ENCODE results near the gene MRPL43. TPM values are rescaled to one million over a fixed set of nuclear protein-coding genes. Genes with fewer than 3 reads are reported as not detected.

Gene MRPL43
- polyA plus RNA-seq = 77.6 and 90.6 TPM in 2 replicates

DNA sequence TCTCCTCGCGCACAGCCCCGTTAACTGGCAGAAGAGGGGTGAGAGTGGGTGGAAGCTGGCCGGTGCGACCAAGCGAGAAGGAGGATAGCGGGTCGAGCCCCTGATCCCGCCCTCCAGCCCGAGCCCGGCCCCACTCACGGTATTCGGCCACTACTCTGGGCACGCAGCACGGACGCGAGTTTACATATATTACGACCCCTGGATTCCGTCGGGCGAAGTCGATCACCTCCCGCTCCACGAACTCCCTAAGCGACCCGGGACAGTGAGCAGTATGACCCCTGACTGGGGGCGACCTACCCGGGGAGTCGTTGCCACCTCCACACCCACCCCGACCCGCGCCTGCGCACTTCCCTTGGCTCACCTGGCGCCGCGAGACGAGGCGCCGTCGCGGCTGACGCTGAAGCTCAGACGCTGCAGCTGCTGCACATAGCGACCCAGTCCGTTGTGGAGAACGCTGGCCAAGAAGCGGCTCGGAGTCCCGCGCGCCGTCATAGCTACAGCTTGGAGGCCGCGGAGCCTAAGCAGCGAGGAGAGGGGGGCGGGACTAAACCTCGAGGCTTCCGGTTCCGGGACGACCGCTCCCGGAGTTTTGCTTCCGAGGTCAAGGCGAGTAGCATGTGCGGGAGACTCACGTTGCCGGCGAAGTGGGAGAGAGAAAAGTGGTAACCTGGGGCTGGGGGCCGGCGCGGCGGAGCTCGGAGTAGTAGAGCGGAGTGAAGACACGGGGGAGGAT is at the start of gene MRPL43, which contains the start of gene TWNK:
Gene MRPL43 (minus strand): TSS at position 546 of the 733 bp plus-strand sequence. CDS start 54 bp downstream, at position 492.
Gene TWNK (plus strand): TSS at position 592 of the 733 bp plus-strand sequence. CDS start 668 bp downstream, outside the sequence.

GRCh38 chr10:101031128-101031795 is 44.0 kb upstream of the MRPL43 start, which contains the start of the genes PDZD7 and SFXN3:
TSS of gene PDZD7 (minus strand) at chr10:101031129. CDS start at chr10:101030219, 910 bp downstream.
TSS of gene SFXN3 (plus strand) at chr10:101031234. CDS start at chr10:101034695, 3,461 bp downstream.

DNA sequence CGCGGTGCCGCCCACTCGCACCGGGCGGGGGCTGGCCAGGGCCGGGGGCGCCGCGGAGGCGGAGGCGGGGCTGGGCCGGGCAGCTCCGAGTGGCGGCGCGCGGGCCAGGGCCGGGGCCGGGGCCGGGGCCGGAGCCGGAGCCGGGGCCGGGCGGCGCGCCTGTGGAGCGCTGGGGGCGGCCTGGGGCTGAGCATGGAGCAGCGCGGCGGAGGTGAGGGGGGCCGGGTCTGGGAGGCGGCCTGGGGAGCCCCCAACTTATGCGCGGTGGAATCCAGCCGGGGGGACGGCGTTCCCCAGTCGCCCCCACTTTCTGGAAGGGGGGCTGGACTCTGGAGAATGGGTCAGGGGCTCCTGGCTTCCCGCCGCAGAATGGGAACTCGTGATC is 12.4 kb upstream of the MRPL43 start, which contains the start of gene LZTS2:
Gene LZTS2 (plus strand): TSS at position 67 of the 385 bp plus-strand sequence. CDS start 2,731 bp downstream, outside the sequence.

DNA sequence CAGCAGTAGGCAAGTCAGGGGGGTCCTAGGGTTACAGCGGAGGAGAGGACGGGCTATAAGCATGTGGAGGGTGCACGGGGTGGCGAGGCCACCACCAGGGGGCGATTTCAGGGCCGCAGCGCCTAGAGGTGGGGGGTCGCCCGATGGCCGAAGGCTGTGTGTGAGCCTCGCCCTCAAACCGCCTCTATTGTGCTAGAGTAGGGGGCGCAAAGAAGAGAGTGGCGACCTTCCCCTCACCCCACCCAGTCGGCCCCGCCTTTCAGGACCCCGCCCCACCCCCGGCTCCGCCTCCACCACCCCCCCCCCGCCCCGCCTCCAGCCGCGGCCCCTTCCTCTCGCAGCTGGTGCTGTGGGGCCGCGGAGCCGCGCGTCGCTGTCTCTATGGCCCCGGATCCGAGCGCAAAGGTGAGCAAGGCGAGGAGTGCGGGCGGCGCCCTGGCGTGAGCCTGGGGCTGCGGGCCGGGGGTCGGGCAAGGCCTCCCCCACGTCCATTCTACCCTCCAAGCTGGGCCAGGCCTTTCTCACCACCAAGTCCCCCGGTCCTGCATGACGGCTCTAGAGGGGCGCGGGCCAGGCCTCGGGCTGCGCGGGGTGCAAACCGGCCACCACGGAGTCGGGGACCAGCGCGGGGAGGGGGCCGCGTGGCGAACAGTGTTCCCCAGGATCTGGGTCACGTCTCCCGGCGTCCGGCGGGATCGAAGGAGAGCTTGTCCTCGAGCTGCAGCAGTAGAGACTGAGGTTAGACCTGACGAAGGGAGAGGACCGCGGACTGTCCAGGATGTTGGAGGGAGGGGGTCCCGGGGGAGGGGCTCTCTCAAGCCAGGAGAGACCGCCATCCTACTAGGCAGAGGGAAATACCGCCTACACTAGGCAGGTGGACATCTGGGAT is 17.9 kb downstream of the MRPL43 start, which contains the start of gene SEMA4G:
Gene SEMA4G (plus strand): TSS at position 318 of the 889 bp plus-strand sequence. CDS start 3,409 bp downstream, outside the sequence.

Other genes starting within 250 kb of the MRPL43 start
- not detected in 2 replicates for gene PAX2, start 241.9 kb downstream of the MRPL43 start, polyA plus RNA-seq
- 4.8 and 10.6 TPM in 2 replicates for gene SLF2, start 74.5 kb downstream of the MRPL43 start, polyA plus RNA-seq
- gene SEMA4G, start 18.0 kb downstream of the MRPL43 start, polyA plus RNA-seq = 40.3 and 76.9 TPM in 2 replicates
- 1.5 and 1.9 TPM in 2 replicates for gene TWNK, start within 50 bp of the MRPL43 start, polyA plus RNA-seq
- 0.17 and 0.53 TPM in 2 replicates for gene LZTS2, start 12.3 kb upstream of the MRPL43 start, polyA plus RNA-seq
- gene PDZD7, start 43.6 kb upstream of the MRPL43 start, polyA plus RNA-seq = 0.77 and 5.0 TPM in 2 replicates
- 4.8 and 6.0 TPM in 2 replicates for gene SFXN3, start 43.7 kb upstream of the MRPL43 start, polyA plus RNA-seq
- not detected in 2 replicates for gene KAZALD1, start 74.5 kb upstream of the MRPL43 start, polyA plus RNA-seq
- gene TLX1, start 143.8 kb upstream of the MRPL43 start, polyA plus RNA-seq = not detected in 2 replicates
- not detected in 2 replicates for gene LBX1, start 242.0 kb upstream of the MRPL43 start, polyA plus RNA-seq

Data from Purkinje cell (primary cell).